Spinal cord (tissue), 10 donors: ENCODE measurements around the gene CYLD. TPM values are rescaled to one million over a fixed set of nuclear protein-coding genes. Genes with fewer than 3 reads are reported as not detected.
A peak's percentile ranks its signal among the peaks of the same experiment; 100 is the strongest.

Experiments used
- DNase-seq, 6 donors: peaks; one replicate each; pipeline versions ENCODE4 v3.0.0 to v3.0.0-alpha.2; 2013 to 2015; ENCODE audit warnings: low spot score in 6 of 6, low read depth in 4 of 6
- H3K27ac ChIP-seq: one replicate; pipeline ENCODE4 v1.5.1; 2013; ENCODE audit warnings: low read depth, low read length, control low read depth
- H3K27me3 ChIP-seq: one replicate; pipeline ENCODE4 v1.6.1; 2013; ENCODE audit warnings: low read length; ENCODE audit not compliant: control insufficient read depth, insufficient read depth
- H3K36me3 ChIP-seq: one replicate; pipeline ENCODE4 v1.6.1; 2013; ENCODE audit warnings: low read length; ENCODE audit not compliant: control insufficient read depth, insufficient read depth
- H3K4me1 ChIP-seq: one replicate; pipeline ENCODE4 v1.6.1; 2013; ENCODE audit warnings: low read length; ENCODE audit not compliant: control insufficient read depth, insufficient read depth
- H3K4me3 ChIP-seq: one replicate; pipeline ENCODE4 v1.5.1; 2013; ENCODE audit warnings: low read depth, low read length, control low read depth
- H3K9me3 ChIP-seq: one replicate; pipeline ENCODE4 v1.6.1; 2013; ENCODE audit warnings: low read length; ENCODE audit not compliant: control insufficient read depth, insufficient read depth
- WGBS: methylation state at CpG from one replicate; pipeline ENCODE4 v1.1.5; 2013; ENCODE audit warnings: missing lambda C conversion rate; ENCODE audit not compliant: insufficient coverage; 5-methylcytosine and 5-hydroxymethylcytosine counted together
- polyA plus RNA-seq, 2 donors: library from polyadenylated mRNA; unstranded; fragments of 120-200 nt; gene quantifications; one replicate each; pipeline ENCODE4 v1.2.1, GENCODE V29; 2013; ENCODE audit not compliant: insufficient read length in 2 of 2
- total RNA-seq, 2 donors: library from RNA; depleted of rRNA in 1 of 2; stranded (reverse); fragments of 120-200 nt in 1 of 2; fragments of >200 nt in 1 of 2; gene quantifications; one replicate each; pipeline versions ENCODE4 v1.2.3 to v1.2.4, GENCODE V29; 2013 to 2014
- donor health status: healthy.

The CYLD gene
- total and polyA plus RNA-seq, 4 donors, result 28.4 to 65.8 (median 36.2) TPM

GRCh38 chr16:50796829-50797228 lies 54.9 kb downstream of the CYLD start:
- WGBS, result no CpG with 5 or more reads among the region's 1 CpG

GRCh38 chr16:50797456-50797855 lies 55.6 kb downstream of the CYLD start:
- WGBS, result 100% methylated on average over 1 of the region's 2 CpGs

More at GRCh38 chr16:50796829-50797228, 54.9 kb downstream of the CYLD start:
- Histone ChIP-seq H3K4me3 (no peak overlapping the region), H3K27me3 (no peaks in the 10 kb centered on the region), H3K4me1 (no peaks in the 10 kb centered on the region), H3K9me3 (no peaks in the 10 kb centered on the region), H3K27ac (no peak overlapping the region), H3K36me3 (peaks cover 11% of the 10 kb centered on the region)
- no peak for DNase-seq

GRCh38 chr16:50800074-50800473 lies 58.2 kb downstream of the CYLD start:
- Histone ChIP-seq H3K36me3 (peaks cover 3% of the 10 kb centered on the region), H3K4me3 (no peak overlapping the region), H3K27me3 (no peaks in the 10 kb centered on the region), H3K4me1 (no peaks in the 10 kb centered on the region), H3K27ac (no peak overlapping the region), H3K9me3 (no peaks in the 10 kb centered on the region)
- 100% methylated on average over 2 of the region's 4 CpGs for WGBS
- no peak for DNase-seq

More at GRCh38 chr16:50797456-50797855, 55.6 kb downstream of the CYLD start:
- H3K36me3 ChIP-seq, result peaks cover 11% of the 10 kb centered on the region
- no peak overlapping the region for H3K4me3 ChIP-seq
- H3K27ac ChIP-seq, result no peak overlapping the region
- no peaks in the 10 kb centered on the region for H3K27me3 ChIP-seq
- H3K4me1 ChIP-seq, result no peaks in the 10 kb centered on the region
- no peak for DNase-seq
- H3K9me3 ChIP-seq, result no peaks in the 10 kb centered on the region

- H3K27ac ChIP-seq, result no peak overlapping the region
Observed at GRCh38 chr16:50801036-50801435, 59.1 kb downstream of the CYLD start.

GRCh38 chr16:50802000-50802399 lies 60.1 kb downstream of the CYLD start:
- H3K4me1 ChIP-seq, result peaks cover 12% of the 10 kb centered on the region
- no peak for DNase-seq
- no peak overlapping the region for H3K27ac ChIP-seq
- no peaks in the 10 kb centered on the region for H3K27me3 ChIP-seq
- no peak overlapping the region for H3K4me3 ChIP-seq
- H3K36me3 ChIP-seq, result peaks cover 3% of the 10 kb centered on the region
- H3K9me3 ChIP-seq, result no peaks in the 10 kb centered on the region
- WGBS, result 100% methylated on average over 5 of the region's 6 CpGs

More at GRCh38 chr16:50801036-50801435, 59.1 kb downstream of the CYLD start:
- no peak for DNase-seq
- 93% methylated on average over 2 of the region's 2 CpGs for WGBS
- no peak overlapping the region for H3K4me3 ChIP-seq
- H3K27me3 ChIP-seq, result no peaks in the 10 kb centered on the region
- H3K36me3 ChIP-seq, result peaks cover 3% of the 10 kb centered on the region
- no peaks in the 10 kb centered on the region for H3K9me3 ChIP-seq
- H3K4me1 ChIP-seq, result peaks cover 5% of the 10 kb centered on the region

- no peak for DNase-seq
- Histone ChIP-seq H3K36me3 (peaks cover 3% of the 10 kb centered on the region), H3K9me3 (no peaks in the 10 kb centered on the region), H3K27me3 (no peaks in the 10 kb centered on the region), H3K4me1 (peaks cover 13% of the 10 kb centered on the region), H3K4me3 (no peak overlapping the region), H3K27ac (no peak overlapping the region)
- 61% methylated on average over 8 of the region's 8 CpGs for WGBS
Observed at GRCh38 chr16:50802961-50803360, 61.1 kb downstream of the CYLD start.

GRCh38 chr16:50804290-50804907 lies 62.5 kb downstream of the CYLD start:
- Histone ChIP-seq H3K4me3 (no peak overlapping the region), H3K27ac (no peak overlapping the region), H3K4me1 (peaks cover 13% of the 10 kb centered on the region), H3K9me3 (no peaks in the 10 kb centered on the region), H3K36me3 (no peaks in the 10 kb centered on the region), H3K27me3 (no peaks in the 10 kb centered on the region)
- no peak for DNase-seq
- 92% methylated on average over 8 of the region's 10 CpGs for WGBS

GRCh38 chr16:50806099-50807062 lies 64.5 kb downstream of the CYLD start:
- no peaks in the 10 kb centered on the region for H3K9me3 ChIP-seq
- peaks cover 13% of the 10 kb centered on the region for H3K4me1 ChIP-seq
- WGBS, result 15% methylated on average over 18 of the region's 26 CpGs
- peak; percentile 94 to 98 (median 96) for DNase-seq
- H3K36me3 ChIP-seq, result no peaks in the 10 kb centered on the region
- H3K27me3 ChIP-seq, result no peaks in the 10 kb centered on the region
- H3K27ac ChIP-seq, result peak overlapping the region; percentile 88
- H3K4me3 ChIP-seq, result peak overlapping the region; percentile 41

GRCh38 chr16:50808929-50809538 lies 67.1 kb downstream of the CYLD start:
- Histone ChIP-seq H3K4me3 (no peak overlapping the region), H3K27ac (no peak overlapping the region), H3K27me3 (no peaks in the 10 kb centered on the region), H3K9me3 (no peaks in the 10 kb centered on the region), H3K4me1 (peaks cover 13% of the 10 kb centered on the region), H3K36me3 (no peaks in the 10 kb centered on the region)
- DNase-seq, result no peak
- WGBS, result 51% methylated on average over 9 of the region's 9 CpGs
